CD4-positive, CD25-positive, alpha-beta regulatory T cell (primary cell): ENCODE data around the gene CC2D1A. TPM values are rescaled to one million over a fixed set of nuclear protein-coding genes. Genes with fewer than 3 reads are reported as not detected.

Experiments used
- ATAC-seq, 2 donors: fragments of 150-1000 bp; cut with Tn5 transposase; one replicate each; pipeline ENCODE4 v1.10.0; 2021; ENCODE audit warnings: low read depth in 2 of 2, moderate number of reproducible peaks in 2 of 2, moderate library complexity in 1 of 2
- DNase-seq, 3 donors: peaks; one replicate each; pipeline versions ENCODE4 v3.0.0 to v3.0.0-alpha.2; 2012 to 2022; ENCODE audit warnings: mixed read lengths in 1 of 3
- H3K27ac ChIP-seq: one replicate; pipeline ENCODE4 v1.7.0; 2013; ENCODE audit warnings: mild to moderate bottlenecking, low read length; ENCODE audit not compliant: insufficient read depth, poor library complexity, severe bottlenecking
- H3K27me3 ChIP-seq: one replicate; pipeline ENCODE4 v1.7.0; 2013; ENCODE audit warnings: low read length; ENCODE audit not compliant: control insufficient read depth, insufficient read depth
- H3K36me3 ChIP-seq: one replicate; pipeline ENCODE4 v1.7.0; 2013; ENCODE audit warnings: mild to moderate bottlenecking, low read length, moderate library complexity; ENCODE audit not compliant: control insufficient read depth, insufficient read depth
- H3K4me1 ChIP-seq: 2 replicates; pipeline ENCODE4 v1.7.0; 2013; ENCODE audit warnings: mild to moderate bottlenecking, low read length; ENCODE audit not compliant: insufficient read depth, control insufficient read depth, poor library complexity, severe bottlenecking
- H3K4me3 ChIP-seq: one replicate; pipeline ENCODE4 v1.7.0; 2013; ENCODE audit warnings: low read depth, mild to moderate bottlenecking, low read length, moderate library complexity
- H3K9me3 ChIP-seq, 2 experiments: 1 replicate in 1 of 2; 2 replicates in 1 of 2; pipeline ENCODE4 v1.7.0; 2013; ENCODE audit warnings: low read length in 2 of 2, mild to moderate bottlenecking in 1 of 2, moderate library complexity in 1 of 2; ENCODE audit not compliant: control insufficient read depth in 2 of 2
- H3K27ac Mint-ChIP-seq, 3 donors: one replicate each; pipeline ENCODE4 v1.8.0; 2020 to 2022; ENCODE audit warnings: mild to moderate bottlenecking in 3 of 3, mixed read lengths in 3 of 3, moderate library complexity in 2 of 3
- H3K27me3 Mint-ChIP-seq: one replicate; pipeline ENCODE4 v1.8.0; 2022; ENCODE audit warnings: mild to moderate bottlenecking, mixed read lengths
- H3K36me3 Mint-ChIP-seq: one replicate; pipeline ENCODE4 v1.8.0; 2020; ENCODE audit warnings: mixed read lengths
- H3K4me1 Mint-ChIP-seq, 4 donors: one replicate each; pipeline ENCODE4 v1.8.0; 2020 to 2022; ENCODE audit warnings: mixed read lengths in 4 of 4, mild to moderate bottlenecking in 1 of 4
- H3K4me3 Mint-ChIP-seq, 4 donors: one replicate each; pipeline ENCODE4 v1.8.0; 2020 to 2022; ENCODE audit warnings: mild to moderate bottlenecking in 4 of 4, mixed read lengths in 4 of 4, moderate library complexity in 3 of 4
- H3K9me3 Mint-ChIP-seq, 7 donors: one replicate each; pipeline ENCODE4 v1.8.0; 2020 to 2022; ENCODE audit warnings: mixed read lengths in 7 of 7, mild to moderate bottlenecking in 3 of 7, moderate library complexity in 2 of 7
- polyA plus RNA-seq, 4 donors: library from polyadenylated mRNA; unstranded; fragments of 300-500 nt; fragmentation: Illumina TruSeq; gene quantifications; one replicate each; pipeline ENCODE4 v1.2.3, GENCODE V29; 2021
- total RNA-seq: library from RNA; stranded (reverse); gene quantifications from one replicate; pipeline ENCODE4 v1.2.3, GENCODE V29; 2022

CC2D1A gene
- total and polyA plus RNA-seq, 5 donors from 2014 or later, result 3.7 to 35.0 (median 4.5) TPM

- Histone ChIP-seq H3K36me3 (no peaks in the 10 kb centered on the region), H3K9me3 (no peaks in the 10 kb centered on the region), H3K27ac (no peak overlapping the region), H3K4me1 (no peaks in the 10 kb centered on the region), H3K27me3 (no peaks in the 10 kb centered on the region), H3K4me3 (no peak overlapping the region)
- Mint-ChIP-seq H3K4me1 (peaks cover 0 to 10% (median 1%) of the 10 kb centered on the region in 4 donors), H3K9me3 (no peaks in the 10 kb centered on the region), H3K4me3 (no peak overlapping the region), H3K27me3 (no peaks in the 10 kb centered on the region), H3K27ac (no peak overlapping the region), H3K36me3 (no peaks in the 10 kb centered on the region)
- ATAC-seq (no peak), DNase-seq (no peak)
These were observed 6.0 kb upstream of the CC2D1A start for GRCh38 chr19:13899912-13900584.

GRCh38 chr19:13902993-13903555, 2.9 kb upstream of the CC2D1A start:
- Mint-ChIP-seq H3K36me3 (no peaks in the 10 kb centered on the region), H3K4me3 (peak overlapping the region in 2 of 4 donors; percentile 18 to 58), H3K4me1 (peaks cover 0 to 18% (median 11%) of the 10 kb centered on the region in 4 donors), H3K27ac (no peak overlapping the region), H3K9me3 (no peaks in the 10 kb centered on the region), H3K27me3 (no peaks in the 10 kb centered on the region)
- Histone ChIP-seq H3K36me3 (no peaks in the 10 kb centered on the region), H3K27me3 (no peaks in the 10 kb centered on the region), H3K4me3 (no peak overlapping the region), H3K4me1 (peaks cover 17% of the 10 kb centered on the region), H3K27ac (no peak overlapping the region), H3K9me3 (no peaks in the 10 kb centered on the region)
- DNase-seq (peak in 2 of 3 donors; percentile 27 to 68), ATAC-seq (no peak)

- no peaks in the 10 kb centered on the region for H3K27me3 ChIP-seq
- H3K27ac Mint-ChIP-seq, result peak overlapping the region in 2 of 3 donors; percentile 26 to 28
- peak; percentile 2 to 6 for ATAC-seq
- H3K36me3 ChIP-seq, result peaks cover 2% of the 10 kb centered on the region
- H3K36me3 Mint-ChIP-seq, result peaks cover 11% of the 10 kb centered on the region
- DNase-seq, result peak in 1 of 3 donors; percentile 25
- H3K9me3 Mint-ChIP-seq, result no peaks in the 10 kb centered on the region
- peak overlapping the region; percentile 72 for H3K4me3 ChIP-seq
- peaks cover 17% of the 10 kb centered on the region for H3K4me1 ChIP-seq
- H3K4me3 Mint-ChIP-seq, result peak overlapping the region; percentile 71 to 88 (median 86)
- peak overlapping the region; percentile 68 for H3K27ac ChIP-seq
- H3K9me3 ChIP-seq, result no peaks in the 10 kb centered on the region
- peaks cover 0 to 18% (median 11%) of the 10 kb centered on the region in 4 donors for H3K4me1 Mint-ChIP-seq
- H3K27me3 Mint-ChIP-seq, result no peaks in the 10 kb centered on the region
These were observed 512 bp downstream of the CC2D1A start for GRCh38 chr19:13906521-13906904.

- Histone ChIP-seq H3K36me3 (peaks cover 2% of the 10 kb centered on the region), H3K4me1 (peaks cover 17% of the 10 kb centered on the region), H3K27ac (no peak overlapping the region), H3K27me3 (no peaks in the 10 kb centered on the region), H3K9me3 (no peaks in the 10 kb centered on the region), H3K4me3 (peak overlapping the region; percentile 72)
- ATAC-seq, result no peak
- peak overlapping the region in 2 of 3 donors; percentile 26 to 28 for H3K27ac Mint-ChIP-seq
- no peak for DNase-seq
- no peaks in the 10 kb centered on the region for H3K27me3 Mint-ChIP-seq
- peaks cover 0 to 18% (median 11%) of the 10 kb centered on the region in 4 donors for H3K4me1 Mint-ChIP-seq
- no peaks in the 10 kb centered on the region for H3K9me3 Mint-ChIP-seq
- H3K36me3 Mint-ChIP-seq, result peaks cover 11% of the 10 kb centered on the region
- H3K4me3 Mint-ChIP-seq, result peak overlapping the region; percentile 71 to 88 (median 86)
These were observed 909 bp downstream of the CC2D1A start for GRCh38 chr19:13906910-13907309.

GRCh38 chr19:13908674-13909073, 2.7 kb downstream of the CC2D1A start:
- Histone ChIP-seq H3K4me1 (peaks cover 17% of the 10 kb centered on the region), H3K27ac (no peak overlapping the region), H3K9me3 (no peaks in the 10 kb centered on the region), H3K36me3 (peaks cover 15% of the 10 kb centered on the region), H3K27me3 (no peaks in the 10 kb centered on the region), H3K4me3 (no peak overlapping the region)
- no peak overlapping the region for H3K27ac Mint-ChIP-seq
- no peaks in the 10 kb centered on the region for H3K27me3 Mint-ChIP-seq
- H3K36me3 Mint-ChIP-seq, result peaks cover 11% of the 10 kb centered on the region
- no peak for DNase-seq
- peak overlapping the region in 1 of 4 donors; percentile 38 for H3K4me3 Mint-ChIP-seq
- ATAC-seq, result no peak
- no peaks in the 10 kb centered on the region for H3K9me3 Mint-ChIP-seq
- H3K4me1 Mint-ChIP-seq, result peaks cover 0 to 18% (median 9%) of the 10 kb centered on the region in 4 donors

- no peak for ATAC-seq
- Mint-ChIP-seq H3K9me3 (no peaks in the 10 kb centered on the region), H3K4me1 (peaks cover 0 to 18% (median 6%) of the 10 kb centered on the region in 4 donors), H3K27me3 (no peaks in the 10 kb centered on the region), H3K27ac (no peak overlapping the region), H3K4me3 (no peak overlapping the region), H3K36me3 (peaks cover 11% of the 10 kb centered on the region)
- Histone ChIP-seq H3K27ac (no peak overlapping the region), H3K27me3 (no peaks in the 10 kb centered on the region), H3K36me3 (peaks cover 16% of the 10 kb centered on the region), H3K9me3 (no peaks in the 10 kb centered on the region), H3K4me3 (no peak overlapping the region), H3K4me1 (peaks cover 17% of the 10 kb centered on the region)
- DNase-seq, result no peak
These were observed 3.4 kb downstream of the CC2D1A start for GRCh38 chr19:13909430-13909829.

- Mint-ChIP-seq H3K36me3 (peaks cover 16% of the 10 kb centered on the region), H3K4me1 (no peaks in the 10 kb centered on the region), H3K4me3 (no peak overlapping the region), H3K27me3 (no peaks in the 10 kb centered on the region), H3K9me3 (no peaks in the 10 kb centered on the region), H3K27ac (no peak overlapping the region)
- DNase-seq (no peak), ATAC-seq (no peak)
- H3K4me3 ChIP-seq, result no peak overlapping the region
- H3K4me1 ChIP-seq, result no peaks in the 10 kb centered on the region
- H3K36me3 ChIP-seq, result peaks cover 33% of the 10 kb centered on the region
- H3K27me3 ChIP-seq, result no peaks in the 10 kb centered on the region
- no peaks in the 10 kb centered on the region for H3K9me3 ChIP-seq
- H3K27ac ChIP-seq, result no peak overlapping the region
These were observed 7.4 kb downstream of the CC2D1A start for GRCh38 chr19:13913352-13913751.

- H3K27me3 ChIP-seq, result no peaks in the 10 kb centered on the region
- no peak overlapping the region for H3K27ac ChIP-seq
- H3K9me3 ChIP-seq, result no peaks in the 10 kb centered on the region
- peaks cover 34% of the 10 kb centered on the region for H3K36me3 ChIP-seq
- no peaks in the 10 kb centered on the region for H3K27me3 Mint-ChIP-seq
- H3K4me3 ChIP-seq, result no peak overlapping the region
- H3K4me1 Mint-ChIP-seq, result no peaks in the 10 kb centered on the region
- no peak for ATAC-seq
- DNase-seq, result no peak
- no peaks in the 10 kb centered on the region for H3K9me3 Mint-ChIP-seq
- no peaks in the 10 kb centered on the region for H3K4me1 ChIP-seq
- H3K36me3 Mint-ChIP-seq, result peaks cover 16% of the 10 kb centered on the region
- no peak overlapping the region for H3K4me3 Mint-ChIP-seq
- no peak overlapping the region for H3K27ac Mint-ChIP-seq
These were observed 8.8 kb downstream of the CC2D1A start for GRCh38 chr19:13914777-13915176.
